Subcutaneous adipose tissue (tissue), 4 donors: ENCODE results near the gene DGKB. TPM values are rescaled to one million over a fixed set of nuclear protein-coding genes. Genes with fewer than 3 reads are reported as not detected.

Experiments used
- total RNA-seq, 4 donors: library from RNA; depleted of rRNA; stranded (reverse); fragments of >200 nt; gene quantifications; one replicate each; pipeline ENCODE4 v1.1.0, GENCODE V29; 2016
- TF ChIP-seq, protein P1 (sequence below): fragments of 450-650 bp; IDR thresholded peaks from one replicate; pipeline ENCODE4 v1.5.1; 2016; ENCODE audit warnings: low read depth, mild to moderate bottlenecking, control low read depth, antibody characterized with exemption, moderate library complexity

DGKB gene
- total RNA-seq, 4 donors from 2014 or later = 0.17 TPM; not detected in 3

DNA sequence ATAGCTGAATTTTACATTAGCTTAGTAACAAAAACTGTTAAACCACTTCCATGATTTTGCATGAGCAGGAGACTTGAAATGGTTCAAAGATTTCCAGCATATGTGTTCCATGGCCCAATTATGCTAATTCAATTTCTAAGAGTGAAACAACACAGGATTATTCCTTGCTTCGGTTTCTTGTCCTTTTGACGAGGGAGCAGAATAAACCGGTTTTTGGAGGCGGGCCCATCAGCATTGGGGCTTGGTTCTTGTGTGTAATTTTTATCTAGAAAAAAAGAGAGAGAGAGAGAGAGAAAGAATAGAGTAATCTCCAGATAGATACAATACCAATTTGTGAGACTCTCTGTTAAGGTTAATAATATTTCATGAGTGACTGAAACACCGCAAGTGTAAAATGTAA lies 753.6 kb downstream of the DGKB start:
- TF ChIP-seq, protein P1, sequence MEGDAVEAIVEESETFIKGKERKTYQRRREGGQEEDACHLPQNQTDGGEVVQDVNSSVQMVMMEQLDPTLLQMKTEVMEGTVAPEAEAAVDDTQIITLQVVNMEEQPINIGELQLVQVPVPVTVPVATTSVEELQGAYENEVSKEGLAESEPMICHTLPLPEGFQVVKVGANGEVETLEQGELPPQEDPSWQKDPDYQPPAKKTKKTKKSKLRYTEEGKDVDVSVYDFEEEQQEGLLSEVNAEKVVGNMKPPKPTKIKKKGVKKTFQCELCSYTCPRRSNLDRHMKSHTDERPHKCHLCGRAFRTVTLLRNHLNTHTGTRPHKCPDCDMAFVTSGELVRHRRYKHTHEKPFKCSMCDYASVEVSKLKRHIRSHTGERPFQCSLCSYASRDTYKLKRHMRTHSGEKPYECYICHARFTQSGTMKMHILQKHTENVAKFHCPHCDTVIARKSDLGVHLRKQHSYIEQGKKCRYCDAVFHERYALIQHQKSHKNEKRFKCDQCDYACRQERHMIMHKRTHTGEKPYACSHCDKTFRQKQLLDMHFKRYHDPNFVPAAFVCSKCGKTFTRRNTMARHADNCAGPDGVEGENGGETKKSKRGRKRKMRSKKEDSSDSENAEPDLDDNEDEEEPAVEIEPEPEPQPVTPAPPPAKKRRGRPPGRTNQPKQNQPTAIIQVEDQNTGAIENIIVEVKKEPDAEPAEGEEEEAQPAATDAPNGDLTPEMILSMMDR = no peak

DNA sequence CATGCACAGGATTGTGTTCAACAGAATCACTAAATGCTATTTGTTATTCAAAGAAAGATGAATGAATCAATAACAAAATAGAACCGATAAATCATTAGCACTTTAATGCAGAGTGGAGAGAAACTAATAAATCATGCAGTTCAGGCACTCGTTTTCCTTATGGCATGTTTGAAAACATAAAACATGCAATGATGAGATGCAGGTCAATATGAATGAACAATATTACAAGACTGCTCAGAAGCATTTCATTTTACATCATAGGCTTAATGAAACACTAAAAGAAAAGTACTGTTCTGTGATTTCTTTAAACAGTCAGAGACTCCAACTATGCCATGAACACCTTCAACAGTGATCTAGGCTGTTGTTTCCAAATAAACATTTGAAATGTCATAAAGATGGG lies 755.0 kb downstream of the DGKB start:
- TF ChIP-seq, protein P1 = no peak

DNA sequence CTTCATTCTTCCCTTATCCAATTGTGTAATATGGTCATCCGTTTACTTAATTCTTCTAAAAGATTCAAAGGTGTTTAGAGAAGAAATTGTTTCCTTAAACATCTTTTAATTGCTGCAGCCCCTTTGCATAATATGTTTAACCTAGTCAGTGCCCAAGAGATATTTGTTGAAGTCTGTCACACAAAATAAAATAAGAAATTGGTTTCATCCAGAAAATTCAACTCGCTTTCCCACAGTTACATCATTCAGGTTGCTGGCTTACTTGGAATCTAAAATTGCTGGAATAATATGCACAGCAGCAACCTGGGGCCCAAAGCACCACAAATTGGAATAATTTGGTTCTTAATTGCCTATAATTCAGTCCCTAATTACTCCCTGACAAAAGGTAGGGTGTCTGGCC lies 758.0 kb downstream of the DGKB start:
- TF ChIP-seq, protein P1 = no peak

DNA sequence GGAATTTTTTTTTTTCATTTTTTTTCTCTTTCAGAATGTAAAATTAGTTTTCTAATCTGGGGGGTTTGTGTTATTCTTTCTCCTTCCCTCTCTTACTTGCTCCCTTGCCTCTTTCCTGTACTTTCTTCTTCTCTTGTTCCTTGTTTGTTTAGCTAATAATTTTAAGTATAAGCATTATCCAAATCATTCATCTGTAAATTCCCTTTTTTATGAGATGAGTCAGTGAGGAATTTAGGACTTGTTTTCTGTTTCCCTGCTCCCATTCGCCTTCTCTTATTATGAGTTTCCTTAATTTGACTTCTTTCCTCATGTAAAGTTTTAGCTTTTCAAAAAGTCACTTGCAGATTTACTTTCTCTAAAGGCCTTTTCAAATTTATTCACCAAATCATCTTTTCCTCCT lies 758.4 kb downstream of the DGKB start:
- TF ChIP-seq, protein P1 = no peak

DNA sequence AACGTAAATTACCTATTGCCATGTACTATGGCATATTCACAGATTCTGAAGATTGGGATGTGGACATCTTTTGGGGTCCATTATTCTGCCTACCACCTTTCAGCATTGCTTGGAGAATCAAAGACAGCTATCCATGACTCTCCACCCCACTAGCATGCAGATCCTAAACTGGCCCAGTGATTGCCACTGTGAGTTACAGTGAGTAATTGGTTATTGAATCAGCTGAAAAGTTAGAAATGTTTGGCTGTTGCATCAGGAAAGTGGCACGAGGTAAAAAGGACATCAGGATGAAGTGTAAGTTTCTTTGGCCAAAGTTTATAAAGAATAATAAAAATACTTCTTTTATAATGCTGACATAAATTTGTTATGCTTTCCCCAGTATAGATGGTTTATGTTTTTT lies 764.9 kb downstream of the DGKB start:
- TF ChIP-seq, protein P1 = no peak

DNA sequence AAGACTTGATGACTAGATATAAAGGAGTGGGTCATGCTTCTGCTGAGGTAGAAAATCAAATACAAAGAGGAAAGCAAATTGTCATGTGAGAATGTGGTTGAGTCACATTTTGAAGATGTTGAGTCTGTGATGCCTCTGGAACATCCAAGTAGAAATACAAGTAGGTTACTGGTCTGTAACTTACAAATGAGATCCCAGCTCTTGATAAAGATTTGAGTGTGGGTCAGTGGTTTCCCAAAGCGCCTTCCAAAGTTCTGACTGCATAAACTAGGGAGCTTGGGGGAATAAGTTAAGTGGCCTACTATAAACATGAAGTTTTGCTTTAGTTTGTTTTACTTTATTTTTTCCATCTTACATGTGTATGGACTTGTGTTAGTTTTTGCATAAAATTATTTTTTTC lies 768.8 kb downstream of the DGKB start:
- TF ChIP-seq, protein P1 = no peak

DNA sequence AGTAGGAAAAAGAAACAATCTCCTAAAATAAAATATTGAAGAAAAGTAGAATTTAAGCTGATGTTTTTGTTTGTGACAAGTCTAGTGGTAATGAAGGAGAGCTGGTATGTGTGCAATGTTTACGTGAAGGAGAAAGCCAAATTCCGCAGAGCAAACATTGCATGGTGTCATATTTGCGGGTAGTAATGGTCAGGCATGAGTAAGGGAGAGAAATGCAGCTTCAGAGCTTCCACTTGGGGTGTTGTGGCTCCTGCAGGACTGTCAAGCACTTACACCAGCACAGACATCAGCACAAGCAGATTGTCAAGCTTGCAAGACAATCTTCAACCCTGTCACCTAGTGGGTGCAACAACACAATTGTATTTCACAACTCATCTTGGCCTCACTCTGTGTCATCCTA lies 776.6 kb downstream of the DGKB start:
- TF ChIP-seq, protein P1 = no peak
